GM12878 (cell line): ENCODE data around the gene CYP26A1. TPM values are rescaled to one million over a fixed set of nuclear protein-coding genes. Genes with fewer than 3 reads are reported as not detected.

Experiments used
- ATAC-seq: fragments of 200-7000 bp; cut with Tn5 transposase; 3 replicates; pipeline ENCODE4 v1.9.1; 2020; ENCODE audit warnings: mild to moderate bottlenecking, moderate library complexity
- BruUV-seq: library from RNA; stranded (reverse); fragments of 400-500 nt; replicated peaks from 2 replicates; lab custom pipeline; 2021; lab: Mats Ljungman, UMichigan
- CTCF ChIA-PET: fragments of 300-600 bp; sonication (Branson Sonifier 250); formaldehyde crosslinking; extraction: SDS; loops from one replicate; lab custom pipeline; 2021; ENCODE audit warnings: inconsistent platforms; lab: Yijun Ruan, JAX
- POLR2A ChIA-PET: fragments of 350-600 bp; formaldehyde crosslinking; extraction: SDS; loops from one replicate; lab custom pipeline; 2021; ENCODE audit warnings: inconsistent platforms; lab: Charles Lee
- RAD21 ChIA-PET: fragments of 300-600 bp; sonication (Branson Sonifier 250); formaldehyde crosslinking; loops from one replicate; lab custom pipeline; 2023; ENCODE audit warnings: antibody characterized with exemption; ENCODE audit not compliant: unreplicated experiment; lab: Charles Lee
- SMC1A ChIA-PET: fragments of 300-600 bp; sonication (Branson Sonifier 250); formaldehyde crosslinking; loops from one replicate; lab custom pipeline; 2023; ENCODE audit not compliant: unreplicated experiment, uncharacterized antibody; lab: Charles Lee
- DNase-seq: peaks from one replicate; pipeline ENCODE4 v3.0.0-alpha.2; 2011; ENCODE audit warnings: low read depth, low spot score
- FAIRE-seq: peaks from 3 replicates; lab custom pipeline; 2011; peaks lifted over from hg19 to GRCh38; lab: Jason Lieb, UNC
- H2AFZ ChIP-seq: 2 replicates; pipeline ENCODE4 v1.6.0; 2011; ENCODE audit warnings: low read depth, low read length, control low read depth; ENCODE audit not compliant: control insufficient read depth
- H3K27ac ChIP-seq: 2 replicates; pipeline ENCODE4 v1.5.1; 2011; ENCODE audit warnings: control low read depth; ENCODE audit not compliant: control insufficient read depth, insufficient read depth
- H3K27me3 ChIP-seq, 2 experiments: replicated peaks in 1 of 2; 2 replicates each; pipeline versions ENCODE4 v1.6.0 to v1.6.1; 2011; ENCODE audit warnings: low read length in 1 of 2; ENCODE audit not compliant: control insufficient read depth in 2 of 2, insufficient read depth in 2 of 2
- H3K36me3 ChIP-seq, 2 experiments: 2 replicates each; pipeline ENCODE4 v1.5.1; 2011; ENCODE audit warnings: low read length in 1 of 2; ENCODE audit not compliant: control insufficient read depth in 2 of 2, insufficient read depth in 2 of 2
- H3K4me1 ChIP-seq: 2 replicates; pipeline ENCODE4 v1.6.1; 2011; ENCODE audit warnings: mild to moderate bottlenecking, low read length, moderate library complexity, mixed read lengths; ENCODE audit not compliant: control insufficient read depth, insufficient read depth
- H3K4me2 ChIP-seq: 2 replicates; pipeline ENCODE4 v1.6.0; 2011; ENCODE audit warnings: control low read depth; ENCODE audit not compliant: control insufficient read depth, insufficient read depth
- H3K4me3 ChIP-seq: fragments of 200-600 bp; sonication (generic); 2 replicates; pipeline ENCODE4 v1.5.1; 2016
- H3K79me2 ChIP-seq: 2 replicates; pipeline ENCODE4 v1.6.0; 2011; ENCODE audit warnings: low read length; ENCODE audit not compliant: control insufficient read depth, insufficient read depth
- H3K9ac ChIP-seq: 2 replicates; pipeline ENCODE4 v1.8.0; 2011; ENCODE audit warnings: low read length, control low read depth, mixed read lengths; ENCODE audit not compliant: control insufficient read depth, insufficient read depth
- H3K9me3 ChIP-seq: replicated peaks from 3 replicates; pipeline ENCODE4 v1.5.1; 2011; ENCODE audit warnings: mild to moderate bottlenecking, low read length; ENCODE audit not compliant: control insufficient read depth, insufficient read depth
- H4K20me1 ChIP-seq: 2 replicates; pipeline ENCODE4 v1.6.0; 2011; ENCODE audit not compliant: control insufficient read depth, insufficient read depth
- CBX5 ChIP-seq: sonication (generic); IDR thresholded peaks from 2 replicates; pipeline ENCODE4 v1.6.1; 2016; ENCODE audit warnings: low read depth, moderate library complexity, mild to moderate bottlenecking, inconsistent platforms
- FOXK2 ChIP-seq: fragments of 450-650 bp; IDR thresholded peaks from 2 replicates; pipeline ENCODE4 v1.6.1; 2017; ENCODE audit warnings: mild to moderate bottlenecking, moderate library complexity
- HDGF ChIP-seq: fragments of 450-650 bp; IDR thresholded peaks from 2 replicates; pipeline ENCODE4 v1.6.1; 2016; ENCODE audit warnings: antibody characterized with exemption
- IKZF2 ChIP-seq, 2 experiments: fragments of 450-650 bp; IDR thresholded peaks; 2 replicates each; pipeline ENCODE4 v1.6.1; 2017; ENCODE audit warnings: mild to moderate bottlenecking in 2 of 2, moderate library complexity in 2 of 2
- NBN ChIP-seq: fragments of 450-650 bp; IDR thresholded peaks from 2 replicates; pipeline ENCODE4 v1.6.1; 2016
- NFYA ChIP-seq: IDR thresholded peaks from 2 replicates; pipeline ENCODE4 v1.6.1; 2011; ENCODE audit warnings: low read depth, mild to moderate bottlenecking, low read length, improper control_type of control experiment, borderline replicate concordance
- NFYB ChIP-seq: IDR thresholded peaks from 2 replicates; pipeline ENCODE4 v1.6.1; 2011; ENCODE audit warnings: low read depth, mild to moderate bottlenecking, low read length, improper control_type of control experiment, moderate library complexity; ENCODE audit not compliant: insufficient read depth
- NR2C2 ChIP-seq: IDR thresholded peaks from 2 replicates; pipeline ENCODE4 v1.6.1; 2011; ENCODE audit warnings: borderline replicate concordance, low read depth; ENCODE audit not compliant: control insufficient read depth, insufficient read length
- ZNF24 ChIP-seq: fragments of 450-650 bp; IDR thresholded peaks from 2 replicates; pipeline ENCODE4 v1.6.1; 2017; ENCODE audit warnings: antibody characterized with exemption, mild to moderate bottlenecking
- WGBS: methylation state at CpG from one replicate; pipeline ENCODE4 v1.1.6; 2016; ENCODE audit warnings: low lambda C conversion rate; ENCODE audit not compliant: insufficient replicate concordance, insufficient coverage; ENCODE audit errors: missing lambda C conversion rate; 5-methylcytosine and 5-hydroxymethylcytosine counted together
- in situ Hi-C: fragments of 300-500 bp; cut with MboI; formaldehyde crosslinking; loops from 9 replicates; pipeline ENCODE4 v1.14.3; 2018; ENCODE audit warnings: mixed read lengths
- intact Hi-C: fragments of 100-400 bp; cut with micrococcal nuclease; formaldehyde crosslinking; loops from one replicate; pipeline ENCODE4 v1.14.2; 2022; ENCODE audit not compliant: unreplicated experiment
- polyA plus RNA-seq, 11 experiments: library from polyadenylated mRNA; depleted of rRNA in 4 of 11; unstranded in 6 of 11; stranded (reverse) in 5 of 11; fragments of >200 nt; fragmentation: Nextera tagmentation in 4 of 11; fragmentation: Illumina TruSeq in 1 of 11; extraction: Ambion mirVana in 4 of 11; extraction: Trizol in 1 of 11; gene quantifications; 1 replicate in 1 of 11; 2 replicates in 10 of 11; pipeline versions ENCODE4 v1.2.1 to v1.2.3, GENCODE V29; 2011 to 2016; ENCODE audit warnings: inconsistent platforms in 2 of 11, missing spikeins in 2 of 11, low read depth in 1 of 11
- total RNA-seq, 4 experiments: library from RNA; depleted of rRNA in 3 of 4; stranded (reverse); fragments of >200 nt in 3 of 4; fragmentation: Illumina TruSeq in 1 of 4; extraction: Trizol in 1 of 4; gene quantifications; 2 replicates each; pipeline versions ENCODE4 v1.2.1 to v1.2.3, GENCODE V29; 2013 to 2021
- TF ChIP-seq, protein P1 (sequence below): fragments of 450-650 bp; IDR thresholded peaks from 2 replicates; pipeline ENCODE4 v1.6.1; 2018; ENCODE audit warnings: borderline replicate concordance, mild to moderate bottlenecking; ENCODE audit not compliant: partially characterized antibody
- TF ChIP-seq, protein P2 (sequence below): IDR thresholded peaks from 2 replicates; pipeline ENCODE4 v1.6.1; 2012; ENCODE audit warnings: low read depth, low read length, improper control_type of control experiment

CYP26A1 gene
- total and polyA plus RNA-seq, 10 of the 15 experiments (the other 5 are each of a cell fraction or from before 2014, with no cell fraction given), result not detected

DNA sequence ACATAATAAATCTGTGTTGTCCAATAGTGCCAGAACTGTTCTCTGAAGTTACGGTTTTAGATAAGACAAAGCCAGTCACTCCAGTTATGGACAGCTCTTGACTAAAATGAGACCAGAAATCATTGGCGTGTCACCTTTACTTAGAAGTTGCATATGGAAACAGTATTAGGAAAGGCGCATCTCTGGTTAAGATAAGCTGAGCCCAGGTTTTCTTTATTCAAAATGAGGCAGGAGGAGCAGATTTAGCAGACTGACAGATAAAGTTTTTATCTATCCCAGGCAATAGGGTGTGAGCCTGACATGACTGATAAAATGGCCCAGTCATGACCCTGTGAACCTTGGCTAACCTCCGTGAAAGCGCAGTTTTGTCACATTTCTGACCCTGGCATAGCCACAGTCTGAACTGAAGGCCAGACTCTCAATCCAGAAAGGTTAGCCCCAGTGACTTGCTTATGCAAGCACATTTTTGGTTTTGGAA, 4.2 kb downstream of the CYP26A1 start:
- H3K36me3 ChIP-seq, result no peaks in the 10 kb centered on the region
- no peaks in the 10 kb centered on the region; the same call in 1 of the 2 replicates for H4K20me1 ChIP-seq
- ATAC-seq (no peak), DNase-seq (no peak), FAIRE-seq (no peak)
- 66% methylated on average over 5 of the region's 5 CpGs for WGBS
- peaks cover 18% of the 10 kb centered on the region for H3K4me1 ChIP-seq
- ChIA-PET POLR2A (no interaction called here), RAD21 (interaction anchor here (1.2 to 1.9 kb wide), 2 partner anchors 214 to 275 kb away, joined by 4 to 5 read pairs; no protein-coding TSS in a partner anchor), CTCF (interaction anchor here (0.9 to 3.2 kb wide), 8 partner anchors 37 to 280 kb away, joined by 3 to 18 read pairs (median 6); no protein-coding TSS in a partner anchor), SMC1A (interaction anchor here (0.5 to 1.4 kb wide), 3 partner anchors 179 to 275 kb away, joined by 3 to 6 read pairs (median 4); no protein-coding TSS in a partner anchor)
- peaks cover 20 to 21% of the 10 kb centered on the region in 2 experiments; a peak in 3 of 4 replicates for H3K27me3 ChIP-seq
- no peaks in the 10 kb centered on the region for H3K79me2 ChIP-seq
- no peak overlapping the region for H3K27ac ChIP-seq
- no peak overlapping the region for H2AFZ ChIP-seq
- no peak overlapping the region for H3K4me2 ChIP-seq
- in situ Hi-C loops (no loop called here), intact Hi-C loops (loop anchor here (10.0 kb wide), 2 partner anchors 193 to 427 kb away; no protein-coding TSS in a partner anchor)
- no peak for TF ChIP-seq NFYB
- TF ChIP-seq, protein P1, sequence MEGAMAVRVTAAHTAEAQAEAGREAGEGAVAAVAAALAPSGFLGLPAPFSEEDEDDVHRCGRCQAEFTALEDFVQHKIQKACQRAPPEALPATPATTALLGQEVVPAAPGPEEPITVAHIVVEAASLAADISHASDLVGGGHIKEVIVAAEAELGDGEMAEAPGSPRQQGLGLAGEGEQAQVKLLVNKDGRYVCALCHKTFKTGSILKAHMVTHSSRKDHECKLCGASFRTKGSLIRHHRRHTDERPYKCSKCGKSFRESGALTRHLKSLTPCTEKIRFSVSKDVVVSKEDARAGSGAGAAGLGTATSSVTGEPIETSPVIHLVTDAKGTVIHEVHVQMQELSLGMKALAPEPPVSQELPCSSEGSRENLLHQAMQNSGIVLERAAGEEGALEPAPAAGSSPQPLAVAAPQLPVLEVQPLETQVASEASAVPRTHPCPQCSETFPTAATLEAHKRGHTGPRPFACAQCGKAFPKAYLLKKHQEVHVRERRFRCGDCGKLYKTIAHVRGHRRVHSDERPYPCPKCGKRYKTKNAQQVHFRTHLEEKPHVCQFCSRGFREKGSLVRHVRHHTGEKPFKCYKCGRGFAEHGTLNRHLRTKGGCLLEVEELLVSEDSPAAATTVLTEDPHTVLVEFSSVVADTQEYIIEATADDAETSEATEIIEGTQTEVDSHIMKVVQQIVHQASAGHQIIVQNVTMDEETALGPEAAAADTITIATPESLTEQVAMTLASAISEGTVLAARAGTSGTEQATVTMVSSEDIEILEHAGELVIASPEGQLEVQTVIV, result no peak
- TF ChIP-seq NR2C2, result no peak
- no peak for TF ChIP-seq NBN
- no peak for TF ChIP-seq FOXK2
- no peak for TF ChIP-seq CBX5
- no peak for TF ChIP-seq NFYA
- no peak for TF ChIP-seq HDGF
- TF ChIP-seq, protein P2, sequence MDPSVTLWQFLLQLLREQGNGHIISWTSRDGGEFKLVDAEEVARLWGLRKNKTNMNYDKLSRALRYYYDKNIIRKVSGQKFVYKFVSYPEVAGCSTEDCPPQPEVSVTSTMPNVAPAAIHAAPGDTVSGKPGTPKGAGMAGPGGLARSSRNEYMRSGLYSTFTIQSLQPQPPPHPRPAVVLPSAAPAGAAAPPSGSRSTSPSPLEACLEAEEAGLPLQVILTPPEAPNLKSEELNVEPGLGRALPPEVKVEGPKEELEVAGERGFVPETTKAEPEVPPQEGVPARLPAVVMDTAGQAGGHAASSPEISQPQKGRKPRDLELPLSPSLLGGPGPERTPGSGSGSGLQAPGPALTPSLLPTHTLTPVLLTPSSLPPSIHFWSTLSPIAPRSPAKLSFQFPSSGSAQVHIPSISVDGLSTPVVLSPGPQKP, result no peak
- TF ChIP-seq IKZF2 (IDR thresholded peaks at IDR 0.05), result no peak
- no peak for TF ChIP-seq ZNF24
- no peaks in the 10 kb centered on the region for H3K9me3 ChIP-seq
- BruUV-seq, result no TSS peak
- H3K4me3 ChIP-seq, result no peak overlapping the region
- no peak overlapping the region for H3K9ac ChIP-seq
